Hepatocyte (in vitro differentiated cells): ENCODE data around the gene IFT43.

Experiments
- CTCF ChIP-seq: fragments of 200-600 bp; sonication (generic); IDR thresholded peaks from 2 replicates; pipeline ENCODE4 v1.5.1; 2016; ENCODE audit warnings: antibody characterized with exemption, mild to moderate bottlenecking; ENCODE audit not compliant: poor library complexity
- EZH2 ChIP-seq: fragments of 200-600 bp; sonication (generic); IDR thresholded peaks from 2 replicates; pipeline ENCODE4 v1.6.1; 2016; ENCODE audit warnings: antibody characterized with exemption, mild to moderate bottlenecking, borderline replicate concordance

GRCh38 chr14:76098916-76099675 lies 113.5 kb downstream of the IFT43 start:
- TF ChIP-seq CTCF (no peak), EZH2 (no peak)
